IMR-90 (cell line): Measurements from ENCODE around the gene GRAMD4. TPM values are rescaled to one million over a fixed set of nuclear protein-coding genes. Genes with fewer than 3 reads are reported as not detected.

Source experiments
- ATAC-seq: fragments of 200-7000 bp; cut with Tn5 transposase; 2 replicates; pipeline ENCODE4 v1.9.1; 2020; ENCODE audit warnings: low read depth, mild to moderate bottlenecking, moderate library complexity
- BruUV-seq: library from RNA; stranded (reverse); fragments of 400-500 nt; replicated peaks from 2 replicates; lab custom pipeline; 2021; lab: Mats Ljungman, UMichigan
- CTCF ChIA-PET: fragments of 300-600 bp; formaldehyde crosslinking; extraction: SDS; loops from one replicate; lab custom pipeline; 2021; ENCODE audit warnings: antibody characterized with exemption; lab: Yijun Ruan, JAX
- POLR2A ChIA-PET: fragments of 300-600 bp; sonication (Branson Sonifier 250); formaldehyde crosslinking; loops from one replicate; lab custom pipeline; 2022; ENCODE audit warnings: antibody characterized with exemption; ENCODE audit not compliant: unreplicated experiment; lab: Charles Lee
- DNase-seq: peaks from one replicate; pipeline ENCODE4 v3.0.0; 2013
- H2AFZ ChIP-seq: replicated peaks from 2 replicates; pipeline ENCODE3; 2013; ENCODE audit warnings: low read length, mild to moderate bottlenecking; ENCODE audit not compliant: poor library complexity
- H2AK5ac ChIP-seq: 2 replicates; pipeline ENCODE4 v1.6.1; 2013; ENCODE audit warnings: low read depth, low read length, inconsistent platforms
- H2AK9ac ChIP-seq: replicated peaks from 2 replicates; pipeline ENCODE3; 2013; ENCODE audit warnings: mild to moderate bottlenecking, low read depth, low read length, moderate library complexity; ENCODE audit not compliant: poor library complexity
- H2BK120ac ChIP-seq: 2 replicates; pipeline ENCODE4 v1.6.1; 2013; ENCODE audit warnings: low read depth, low read length, inconsistent platforms
- H2BK15ac ChIP-seq: 3 replicates; pipeline ENCODE4 v1.6.1; 2013; ENCODE audit warnings: low read depth, low read length, inconsistent platforms
- H2BK20ac ChIP-seq: 2 replicates; pipeline ENCODE4 v1.6.1; 2013; ENCODE audit warnings: low read depth, mild to moderate bottlenecking, inconsistent platforms, low read length, moderate library complexity
- H2BK5ac ChIP-seq: 2 replicates; pipeline ENCODE4 v1.6.1; 2013; ENCODE audit warnings: mild to moderate bottlenecking, low read depth, low read length, inconsistent platforms; ENCODE audit not compliant: poor library complexity, severe bottlenecking
- H3K14ac ChIP-seq: replicated peaks from 2 replicates; pipeline ENCODE4 v1.6.1; 2013; ENCODE audit warnings: low read depth, low read length, inconsistent platforms
- H3K18ac ChIP-seq: 2 replicates; pipeline ENCODE4 v1.6.1; 2013; ENCODE audit warnings: low read depth, low read length, control low read depth
- H3K23ac ChIP-seq: 2 replicates; pipeline ENCODE4 v1.6.1; 2013; ENCODE audit warnings: low read depth, low read length, inconsistent platforms
- H3K27ac ChIP-seq: 2 replicates; pipeline ENCODE4 v1.5.1; 2013; ENCODE audit warnings: mild to moderate bottlenecking, control low read depth, low read length; ENCODE audit not compliant: insufficient read depth
- H3K27me3 ChIP-seq: 2 replicates; pipeline ENCODE4 v1.6.1; 2013; ENCODE audit warnings: low read length; ENCODE audit not compliant: control insufficient read depth, insufficient read depth
- H3K36me3 ChIP-seq: 2 replicates; pipeline ENCODE4 v1.6.1; 2013; ENCODE audit warnings: low read length, mixed read lengths; ENCODE audit not compliant: control insufficient read depth, insufficient read depth
- H3K4ac ChIP-seq: 2 replicates; pipeline ENCODE4 v1.6.1; 2013; ENCODE audit warnings: low read depth, low read length, inconsistent platforms
- H3K4me1 ChIP-seq: 2 replicates; pipeline ENCODE4 v1.6.1; 2013; ENCODE audit warnings: low read length, mixed read lengths; ENCODE audit not compliant: control insufficient read depth, insufficient read depth
- H3K4me2 ChIP-seq: 2 replicates; pipeline ENCODE4 v1.6.1; 2013; ENCODE audit warnings: low read depth, mild to moderate bottlenecking, control low read depth, low read length, moderate library complexity
- H3K4me3 ChIP-seq: 2 replicates; pipeline ENCODE4 v1.5.1; 2013; ENCODE audit warnings: low read depth, mild to moderate bottlenecking, control low read depth, low read length, moderate library complexity; ENCODE audit not compliant: insufficient read depth
- H3K56ac ChIP-seq: 2 replicates; pipeline ENCODE4 v1.6.1; 2013; ENCODE audit warnings: low read length, inconsistent platforms; ENCODE audit not compliant: insufficient read depth; ENCODE audit errors: extremely low read depth
- H3K79me1 ChIP-seq, 2 experiments: 2 replicates each; pipeline ENCODE4 v1.6.1; 2013; ENCODE audit warnings: low read length in 2 of 2, inconsistent platforms in 1 of 2, low read depth in 1 of 2
- H3K9ac ChIP-seq: 2 replicates; pipeline ENCODE4 v1.6.1; 2013; ENCODE audit warnings: low read depth, low read length, control low read depth
- H3K9me1 ChIP-seq: 2 replicates; pipeline ENCODE4 v1.6.1; 2013; ENCODE audit warnings: low read length, inconsistent platforms; ENCODE audit not compliant: insufficient read depth
- H3K9me3 ChIP-seq: 2 replicates; pipeline ENCODE4 v1.6.1; 2013; ENCODE audit warnings: low read length; ENCODE audit not compliant: control insufficient read depth, insufficient read depth
- H4K20me1 ChIP-seq: 2 replicates; pipeline ENCODE4 v1.6.1; 2013; ENCODE audit warnings: low read length, inconsistent platforms; ENCODE audit not compliant: insufficient read depth
- H4K5ac ChIP-seq: 2 replicates; pipeline ENCODE4 v1.6.1; 2013; ENCODE audit warnings: mild to moderate bottlenecking, low read depth, low read length, control low read depth
- H4K8ac ChIP-seq, 2 experiments: 2 replicates each; pipeline ENCODE4 v1.6.1; 2013; ENCODE audit warnings: low read depth in 2 of 2, low read length in 2 of 2, control low read depth in 1 of 2, inconsistent platforms in 1 of 2
- H4K91ac ChIP-seq: 2 replicates; pipeline ENCODE4 v1.6.1; 2013; ENCODE audit warnings: low read depth, low read length, inconsistent platforms; ENCODE audit not compliant: insufficient read depth
- BHLHE40 ChIP-seq: fragments of 150-350 bp; IDR thresholded peaks from 2 replicates; pipeline ENCODE4 v1.6.1; 2016; ENCODE audit warnings: mild to moderate bottlenecking, low read depth, low read length
- CEBPB ChIP-seq: IDR thresholded peaks from 2 replicates; pipeline ENCODE4 v1.6.1; 2012; ENCODE audit warnings: low read depth, low read length, improper control_type of control experiment
- CHD1 ChIP-seq: IDR thresholded peaks from 2 replicates; pipeline ENCODE4 v1.6.1; 2012; ENCODE audit warnings: low read depth, low read length, improper control_type of control experiment
- CTCF ChIP-seq: conservative IDR thresholded peaks from 2 replicates; pipeline ENCODE4 v1.5.1; 2012; ENCODE audit warnings: mild to moderate bottlenecking, low read depth, low read length, improper control_type of control experiment
- FOS ChIP-seq: fragments of 150-350 bp; IDR thresholded peaks from 2 replicates; pipeline ENCODE4 v1.6.1; 2016; ENCODE audit warnings: low read depth, low read length
- MAFK ChIP-seq: IDR thresholded peaks from 2 replicates; pipeline ENCODE4 v1.6.1; 2012; ENCODE audit warnings: low read depth, low read length, improper control_type of control experiment
- MAZ ChIP-seq: IDR thresholded peaks from 2 replicates; pipeline ENCODE4 v1.6.1; 2012; ENCODE audit warnings: low read depth, mild to moderate bottlenecking, low read length, improper control_type of control experiment, moderate library complexity, borderline replicate concordance
- MXI1 ChIP-seq: IDR thresholded peaks from 2 replicates; pipeline ENCODE4 v1.6.1; 2012; ENCODE audit warnings: low read depth, mild to moderate bottlenecking, low read length, moderate library complexity, borderline replicate concordance
- NFE2L2 ChIP-seq: fragments of 150-350 bp; IDR thresholded peaks from 2 replicates; pipeline ENCODE4 v1.6.1; 2016; ENCODE audit warnings: low read depth, mild to moderate bottlenecking, low read length
- POLR2A ChIP-seq: IDR thresholded peaks from 2 replicates; pipeline ENCODE4 v1.6.1; 2012; ENCODE audit warnings: mild to moderate bottlenecking, low read depth, low read length
- RAD21 ChIP-seq: IDR thresholded peaks from 2 replicates; pipeline ENCODE4 v1.6.1; 2012; ENCODE audit warnings: low read length, improper control_type of control experiment
- RCOR1 ChIP-seq: IDR thresholded peaks from 2 replicates; pipeline ENCODE4 v1.6.1; 2012; ENCODE audit warnings: mild to moderate bottlenecking, low read length, improper control_type of control experiment; ENCODE audit not compliant: insufficient replicate concordance
- RFX5 ChIP-seq: IDR thresholded peaks from 2 replicates; pipeline ENCODE4 v1.8.0; 2012; ENCODE audit warnings: low read depth, mild to moderate bottlenecking, low read length, moderate library complexity
- SMC3 ChIP-seq: fragments of 150-350 bp; IDR thresholded peaks from 2 replicates; pipeline ENCODE4 v1.6.1; 2016; ENCODE audit warnings: low read depth, mild to moderate bottlenecking, antibody characterized with exemption, low read length, moderate library complexity
- USF2 ChIP-seq: fragments of 150-350 bp; IDR thresholded peaks from 2 replicates; pipeline ENCODE4 v1.6.1; 2017; ENCODE audit warnings: mild to moderate bottlenecking, antibody characterized with exemption, low read length, low read depth
- WGBS, 2 experiments: methylation state at CpG; one replicate each; pipeline versions ENCODE4 v1.1.5 to v1.1.7; 2013; ENCODE audit warnings: missing lambda C conversion rate in 2 of 2; ENCODE audit not compliant: insufficient read length in 1 of 2; ENCODE audit errors: extremely low coverage in 2 of 2; 5-methylcytosine and 5-hydroxymethylcytosine counted together
- dilution Hi-C: fragments of 300-500 bp; cut with HindIII; formaldehyde crosslinking; loops from one replicate; pipeline ENCODE4 v1.14.3; 2018; ENCODE audit warnings: low sequenced_read_pairs; ENCODE audit not compliant: unreplicated experiment
- in situ Hi-C: fragments of 300-500 bp; cut with MboI; formaldehyde crosslinking; loops from 3 replicates; pipeline ENCODE4 v1.14.3; 2019; ENCODE audit warnings: low sequenced_read_pairs, inconsistent platforms, mixed read lengths
- intact Hi-C: fragments of 100-400 bp; cut with micrococcal nuclease; formaldehyde crosslinking; loops from 2 replicates; pipeline ENCODE4 v1.10.0; 2022
- polyA plus RNA-seq, 3 experiments: library from polyadenylated mRNA; depleted of rRNA; stranded (reverse); fragments of >200 nt; gene quantifications; 2 replicates each; pipeline ENCODE4 v1.2.3, GENCODE V29; 2012; ENCODE audit warnings: low replicate concordance in 1 of 3
- total RNA-seq: library from RNA; depleted of rRNA; stranded (reverse); fragments of >200 nt; gene quantifications from 2 replicates; pipeline ENCODE4 v1.2.3, GENCODE V29; 2012
- TF ChIP-seq, protein P1 (sequence below): fragments of 150-350 bp; IDR thresholded peaks from 2 replicates; pipeline ENCODE4 v1.6.1; 2016; ENCODE audit warnings: low read depth, mild to moderate bottlenecking, low read length, moderate library complexity, borderline replicate concordance

Gene GRAMD4
- total and polyA plus RNA-seq, 2 of the 4 experiments (the other 2 are of a cell fraction): 2.7 to 5.8 TPM

DNA sequence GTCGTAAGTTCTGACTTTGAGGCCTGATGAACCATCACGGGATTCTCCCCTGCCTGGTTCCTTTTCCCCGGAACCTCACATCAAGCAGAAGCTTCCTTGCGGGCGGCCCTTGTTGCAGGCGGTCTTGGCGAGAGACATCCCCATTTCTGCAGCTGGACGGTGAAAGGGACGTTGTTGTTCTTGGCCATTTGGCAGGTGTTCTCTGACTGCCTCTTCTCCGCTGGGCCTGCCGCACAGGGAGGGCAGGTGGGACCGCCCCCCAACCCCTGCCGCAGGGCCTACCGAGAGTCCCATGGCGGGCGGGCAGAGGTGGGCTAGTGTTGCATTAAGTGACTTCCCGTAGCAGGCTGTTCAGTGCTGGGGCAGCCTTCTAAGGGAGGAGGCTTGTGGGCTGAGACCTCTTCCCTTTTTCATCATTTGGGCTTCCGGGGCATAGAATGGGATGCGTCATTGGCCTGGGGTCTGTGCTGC is 26.9 kb upstream of the GRAMD4 start:
- POLR2A ChIA-PET: no interaction called here
- H2AFZ ChIP-seq: no peak overlapping the region

More for the DNA sequence above, 26.9 kb upstream of the GRAMD4 start:
- Histone ChIP-seq H4K8ac (no peak overlapping the region), H3K4ac (no peak overlapping the region), H2BK15ac (no peak overlapping the region), H2BK5ac (no peak overlapping the region), H2BK120ac (no peak overlapping the region), H3K9ac (no peak overlapping the region), H3K9me3 (no peaks in the 10 kb centered on the region), H3K9me1 (no peaks in the 10 kb centered on the region), H2AK9ac (no peak overlapping the region), H3K4me1 (peaks cover 5% of the 10 kb centered on the region), H3K36me3 (no peaks in the 10 kb centered on the region; the same call in 1 of the 2 replicates), H3K4me3 (no peak overlapping the region), H3K27ac (no peak overlapping the region), H3K14ac (no peak overlapping the region), H2AK5ac (no peak overlapping the region), H2BK20ac (no peak overlapping the region), H4K91ac (no peak overlapping the region), H4K5ac (no peak overlapping the region), H3K4me2 (no peak overlapping the region), H3K18ac (no peak overlapping the region), H3K56ac (no peak overlapping the region), H3K27me3 (no peaks in the 10 kb centered on the region), H3K23ac (no peak overlapping the region), H3K79me1 (no peaks in the 10 kb centered on the region; a peak in 1 of 4 replicates), H4K20me1 (peaks cover 20% of the 10 kb centered on the region)
- BruUV-seq: no TSS peak
- DNase-seq (no peak), ATAC-seq (no peak)
- in situ Hi-C loops: no loop called here
- TF ChIP-seq RCOR1 (no peak), SMC3 (no peak), RFX5 (no peak), NFE2L2 (no peak), CHD1 (no peak), RAD21 (no peak), MXI1 (no peak), CEBPB (no peak), BHLHE40 (no peak), FOS (no peak), POLR2A (no peak), MAFK (no peak), MAZ (no peak), CTCF (no peak), USF2 (no peak)
- TF ChIP-seq, protein P1, sequence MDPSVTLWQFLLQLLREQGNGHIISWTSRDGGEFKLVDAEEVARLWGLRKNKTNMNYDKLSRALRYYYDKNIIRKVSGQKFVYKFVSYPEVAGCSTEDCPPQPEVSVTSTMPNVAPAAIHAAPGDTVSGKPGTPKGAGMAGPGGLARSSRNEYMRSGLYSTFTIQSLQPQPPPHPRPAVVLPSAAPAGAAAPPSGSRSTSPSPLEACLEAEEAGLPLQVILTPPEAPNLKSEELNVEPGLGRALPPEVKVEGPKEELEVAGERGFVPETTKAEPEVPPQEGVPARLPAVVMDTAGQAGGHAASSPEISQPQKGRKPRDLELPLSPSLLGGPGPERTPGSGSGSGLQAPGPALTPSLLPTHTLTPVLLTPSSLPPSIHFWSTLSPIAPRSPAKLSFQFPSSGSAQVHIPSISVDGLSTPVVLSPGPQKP: no peak
- CTCF ChIA-PET: no interaction called here
- 91% methylated on average over 9 of the region's 19 CpGs; no CpG with 5 or more reads in 1 of the 2 experiments for WGBS, 2 experiments
- intact Hi-C loops: no loop called here
- dilution Hi-C loops: no loop called here
